GM12878 (cell line): ENCODE results near the gene MGAT5. TPM values are rescaled to one million over a fixed set of nuclear protein-coding genes. Genes with fewer than 3 reads are reported as not detected.

Source experiments
- ATF7 ChIP-seq: fragments of 450-650 bp; IDR thresholded peaks from 2 replicates; pipeline ENCODE4 v1.6.1; 2016; ENCODE audit warnings: low read depth, mild to moderate bottlenecking
- CEBPZ ChIP-seq: fragments of 150-350 bp; IDR thresholded peaks from 2 replicates; pipeline ENCODE4 v1.6.1; 2016; ENCODE audit warnings: low read depth, low read length
- DPF2 ChIP-seq: fragments of 450-650 bp; IDR thresholded peaks from 2 replicates; pipeline ENCODE4 v1.6.1; 2017; ENCODE audit warnings: mild to moderate bottlenecking
- GABPA ChIP-seq: IDR thresholded peaks from 2 replicates; pipeline ENCODE4 v1.6.1; 2014; ENCODE audit warnings: antibody characterized with exemption, low read depth, mild to moderate bottlenecking, inconsistent platforms
- LARP7 ChIP-seq: fragments of 450-650 bp; IDR thresholded peaks from 2 replicates; pipeline ENCODE4 v1.6.1; 2017; ENCODE audit warnings: mild to moderate bottlenecking
- NFYB ChIP-seq: IDR thresholded peaks from 2 replicates; pipeline ENCODE4 v1.6.1; 2011; ENCODE audit warnings: low read depth, mild to moderate bottlenecking, low read length, improper control_type of control experiment, moderate library complexity; ENCODE audit not compliant: insufficient read depth
- RFX5 ChIP-seq: IDR thresholded peaks from 2 replicates; pipeline ENCODE4 v1.6.1; 2011; ENCODE audit warnings: low read depth, low read length, improper control_type of control experiment
- SP1 ChIP-seq: IDR thresholded peaks from one replicate; pipeline ENCODE4 v1.6.1; 2011; ENCODE audit warnings: low read depth, low read length
- ZNF592 ChIP-seq: fragments of 450-650 bp; IDR thresholded peaks from 2 replicates; pipeline ENCODE4 v1.6.1; 2017; ENCODE audit warnings: mild to moderate bottlenecking, moderate library complexity
- ZNF687 ChIP-seq: fragments of 450-650 bp; IDR thresholded peaks from 2 replicates; pipeline ENCODE4 v1.6.1; 2017; ENCODE audit warnings: mild to moderate bottlenecking, moderate library complexity
- polyA plus RNA-seq, 11 experiments: library from polyadenylated mRNA; depleted of rRNA in 4 of 11; unstranded in 6 of 11; stranded (reverse) in 5 of 11; fragments of >200 nt; fragmentation: Nextera tagmentation in 4 of 11; fragmentation: Illumina TruSeq in 1 of 11; extraction: Ambion mirVana in 4 of 11; extraction: Trizol in 1 of 11; gene quantifications; 1 replicate in 1 of 11; 2 replicates in 10 of 11; pipeline versions ENCODE4 v1.2.1 to v1.2.3, GENCODE V29; 2011 to 2016; ENCODE audit warnings: inconsistent platforms in 2 of 11, missing spikeins in 2 of 11, low read depth in 1 of 11
- total RNA-seq, 4 experiments: library from RNA; depleted of rRNA in 3 of 4; stranded (reverse); fragments of >200 nt in 3 of 4; fragmentation: Illumina TruSeq in 1 of 4; extraction: Trizol in 1 of 4; gene quantifications; 2 replicates each; pipeline versions ENCODE4 v1.2.1 to v1.2.3, GENCODE V29; 2013 to 2021
- TF ChIP-seq, protein P1 (sequence below): fragments of 450-650 bp; formaldehyde crosslinking; IDR thresholded peaks from 2 replicates; pipeline ENCODE4 v1.4.0; 2020; ENCODE audit warnings: mild to moderate bottlenecking, moderate library complexity
- TF ChIP-seq, protein P2 (sequence below): fragments of 450-650 bp; IDR thresholded peaks from 2 replicates; pipeline ENCODE4 v1.6.1; 2017; ENCODE audit warnings: mild to moderate bottlenecking, low read depth, inconsistent platforms; ENCODE audit not compliant: poor library complexity, severe bottlenecking

The MGAT5 gene
- total and polyA plus RNA-seq, 10 of the 15 experiments (the other 5 are each of a cell fraction or from before 2014, with no cell fraction given) = 4.9 to 104 (median 36.2) TPM

- TF ChIP-seq DPF2 (peak; percentile 25; the same call in 1 of the 2 replicates), NFYB (no peak), RFX5 (no peak), SP1 (no peak), LARP7 (no peak), CEBPZ (no peak), ZNF687 (no peak), ATF7 (no peak; the same call in 1 of the 2 replicates), GABPA (no peak), ZNF592 (no peak)
- TF ChIP-seq, protein P1, sequence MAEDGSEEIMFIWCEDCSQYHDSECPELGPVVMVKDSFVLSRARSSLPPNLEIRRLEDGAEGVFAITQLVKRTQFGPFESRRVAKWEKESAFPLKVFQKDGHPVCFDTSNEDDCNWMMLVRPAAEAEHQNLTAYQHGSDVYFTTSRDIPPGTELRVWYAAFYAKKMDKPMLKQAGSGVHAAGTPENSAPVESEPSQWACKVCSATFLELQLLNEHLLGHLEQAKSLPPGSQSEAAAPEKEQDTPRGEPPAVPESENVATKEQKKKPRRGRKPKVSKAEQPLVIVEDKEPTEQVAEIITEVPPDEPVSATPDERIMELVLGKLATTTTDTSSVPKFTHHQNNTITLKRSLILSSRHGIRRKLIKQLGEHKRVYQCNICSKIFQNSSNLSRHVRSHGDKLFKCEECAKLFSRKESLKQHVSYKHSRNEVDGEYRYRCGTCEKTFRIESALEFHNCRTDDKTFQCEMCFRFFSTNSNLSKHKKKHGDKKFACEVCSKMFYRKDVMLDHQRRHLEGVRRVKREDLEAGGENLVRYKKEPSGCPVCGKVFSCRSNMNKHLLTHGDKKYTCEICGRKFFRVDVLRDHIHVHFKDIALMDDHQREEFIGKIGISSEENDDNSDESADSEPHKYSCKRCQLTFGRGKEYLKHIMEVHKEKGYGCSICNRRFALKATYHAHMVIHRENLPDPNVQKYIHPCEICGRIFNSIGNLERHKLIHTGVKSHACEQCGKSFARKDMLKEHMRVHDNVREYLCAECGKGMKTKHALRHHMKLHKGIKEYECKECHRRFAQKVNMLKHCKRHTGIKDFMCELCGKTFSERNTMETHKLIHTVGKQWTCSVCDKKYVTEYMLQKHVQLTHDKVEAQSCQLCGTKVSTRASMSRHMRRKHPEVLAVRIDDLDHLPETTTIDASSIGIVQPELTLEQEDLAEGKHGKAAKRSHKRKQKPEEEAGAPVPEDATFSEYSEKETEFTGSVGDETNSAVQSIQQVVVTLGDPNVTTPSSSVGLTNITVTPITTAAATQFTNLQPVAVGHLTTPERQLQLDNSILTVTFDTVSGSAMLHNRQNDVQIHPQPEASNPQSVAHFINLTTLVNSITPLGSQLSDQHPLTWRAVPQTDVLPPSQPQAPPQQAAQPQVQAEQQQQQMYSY (CRISPR knock-in tag) = no peak
- TF ChIP-seq, protein P2, sequence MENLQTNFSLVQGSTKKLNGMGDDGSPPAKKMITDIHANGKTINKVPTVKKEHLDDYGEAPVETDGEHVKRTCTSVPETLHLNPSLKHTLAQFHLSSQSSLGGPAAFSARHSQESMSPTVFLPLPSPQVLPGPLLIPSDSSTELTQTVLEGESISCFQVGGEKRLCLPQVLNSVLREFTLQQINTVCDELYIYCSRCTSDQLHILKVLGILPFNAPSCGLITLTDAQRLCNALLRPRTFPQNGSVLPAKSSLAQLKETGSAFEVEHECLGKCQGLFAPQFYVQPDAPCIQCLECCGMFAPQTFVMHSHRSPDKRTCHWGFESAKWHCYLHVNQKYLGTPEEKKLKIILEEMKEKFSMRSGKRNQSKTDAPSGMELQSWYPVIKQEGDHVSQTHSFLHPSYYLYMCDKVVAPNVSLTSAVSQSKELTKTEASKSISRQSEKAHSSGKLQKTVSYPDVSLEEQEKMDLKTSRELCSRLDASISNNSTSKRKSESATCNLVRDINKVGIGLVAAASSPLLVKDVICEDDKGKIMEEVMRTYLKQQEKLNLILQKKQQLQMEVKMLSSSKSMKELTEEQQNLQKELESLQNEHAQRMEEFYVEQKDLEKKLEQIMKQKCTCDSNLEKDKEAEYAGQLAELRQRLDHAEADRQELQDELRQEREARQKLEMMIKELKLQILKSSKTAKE = no peak
Observed at GRCh38 chr2:134391751-134392160, 137.9 kb downstream of the MGAT5 start (continued).
